Measurements from ENCODE around the gene SGMS1.

DNA sequence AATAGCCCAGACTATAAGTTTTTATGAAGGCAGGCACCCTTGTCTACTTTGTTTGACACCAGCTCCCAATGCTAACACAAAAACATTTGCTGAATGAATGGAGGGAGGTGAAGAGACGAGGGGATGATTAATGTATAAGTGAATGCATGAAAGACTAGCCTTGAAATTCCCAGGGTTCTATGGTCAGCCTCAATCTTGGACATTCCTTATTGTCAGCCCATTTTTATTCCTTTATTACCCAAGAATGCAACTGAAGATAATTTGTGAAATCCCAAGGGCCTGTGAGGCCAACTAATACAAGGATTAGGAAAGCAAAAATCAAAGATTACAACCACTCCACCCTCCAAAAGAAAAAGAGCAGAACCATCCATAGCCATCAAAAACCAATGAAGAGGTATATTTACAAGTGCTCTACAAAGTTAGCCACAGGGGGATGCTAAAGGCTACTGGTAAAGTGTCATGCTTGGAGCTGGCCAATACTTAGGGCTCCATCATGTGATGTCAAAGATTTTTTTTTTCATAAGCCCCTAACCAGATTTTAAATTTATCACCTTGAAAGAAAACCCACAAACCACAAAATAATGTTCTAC, 332.4 kb downstream of the SGMS1 start:
- TF ChIP-seq, protein P1, sequence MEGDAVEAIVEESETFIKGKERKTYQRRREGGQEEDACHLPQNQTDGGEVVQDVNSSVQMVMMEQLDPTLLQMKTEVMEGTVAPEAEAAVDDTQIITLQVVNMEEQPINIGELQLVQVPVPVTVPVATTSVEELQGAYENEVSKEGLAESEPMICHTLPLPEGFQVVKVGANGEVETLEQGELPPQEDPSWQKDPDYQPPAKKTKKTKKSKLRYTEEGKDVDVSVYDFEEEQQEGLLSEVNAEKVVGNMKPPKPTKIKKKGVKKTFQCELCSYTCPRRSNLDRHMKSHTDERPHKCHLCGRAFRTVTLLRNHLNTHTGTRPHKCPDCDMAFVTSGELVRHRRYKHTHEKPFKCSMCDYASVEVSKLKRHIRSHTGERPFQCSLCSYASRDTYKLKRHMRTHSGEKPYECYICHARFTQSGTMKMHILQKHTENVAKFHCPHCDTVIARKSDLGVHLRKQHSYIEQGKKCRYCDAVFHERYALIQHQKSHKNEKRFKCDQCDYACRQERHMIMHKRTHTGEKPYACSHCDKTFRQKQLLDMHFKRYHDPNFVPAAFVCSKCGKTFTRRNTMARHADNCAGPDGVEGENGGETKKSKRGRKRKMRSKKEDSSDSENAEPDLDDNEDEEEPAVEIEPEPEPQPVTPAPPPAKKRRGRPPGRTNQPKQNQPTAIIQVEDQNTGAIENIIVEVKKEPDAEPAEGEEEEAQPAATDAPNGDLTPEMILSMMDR (IDR thresholded peaks at IDR 0.05): peak; percentile 32
- TF ChIP-seq EZH2 (IDR thresholded peaks at IDR 0.05): no peak
- no peak for TF ChIP-seq EZH2phosphoT487 (IDR thresholded peaks at IDR 0.05)

All from neural progenitor cell (in vitro differentiated cells).